IMR-90 (cell line): Measurements from ENCODE around the gene METTL4.

Experiments used
- CTCF ChIP-seq: conservative IDR thresholded peaks from 2 replicates; pipeline ENCODE4 v1.5.1; 2012; ENCODE audit warnings: mild to moderate bottlenecking, low read depth, low read length, improper control_type of control experiment
- ELK1 ChIP-seq: fragments of 150-350 bp; IDR thresholded peaks from 2 replicates; pipeline ENCODE4 v1.6.1; 2016; ENCODE audit warnings: low read depth, mild to moderate bottlenecking, low read length, moderate library complexity, borderline replicate concordance
- MAFK ChIP-seq: IDR thresholded peaks from 2 replicates; pipeline ENCODE4 v1.6.1; 2012; ENCODE audit warnings: low read depth, low read length, improper control_type of control experiment
- RAD21 ChIP-seq: IDR thresholded peaks from 2 replicates; pipeline ENCODE4 v1.6.1; 2012; ENCODE audit warnings: low read length, improper control_type of control experiment
- RFX5 ChIP-seq: IDR thresholded peaks from 2 replicates; pipeline ENCODE4 v1.8.0; 2012; ENCODE audit warnings: low read depth, mild to moderate bottlenecking, low read length, moderate library complexity
- SMC3 ChIP-seq: fragments of 150-350 bp; IDR thresholded peaks from 2 replicates; pipeline ENCODE4 v1.6.1; 2016; ENCODE audit warnings: low read depth, mild to moderate bottlenecking, antibody characterized with exemption, low read length, moderate library complexity

DNA sequence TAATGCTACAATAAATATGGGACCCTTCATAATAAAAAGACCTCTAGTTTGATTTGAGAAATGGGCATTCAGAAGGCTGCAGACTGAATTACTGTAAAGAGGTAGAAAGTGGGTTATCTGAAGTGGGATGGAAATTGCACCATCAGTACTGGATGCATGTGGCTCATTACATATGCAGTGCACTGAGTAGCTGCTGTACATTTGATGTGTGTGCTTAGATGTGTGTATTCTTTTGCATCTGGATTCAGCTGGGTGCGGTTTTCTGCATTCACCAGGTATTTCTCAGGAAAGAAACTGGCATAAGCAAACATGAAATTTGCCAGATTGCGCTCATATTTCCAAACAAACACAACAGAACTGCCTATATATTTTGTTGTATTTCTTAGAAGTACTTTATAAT is 38.3 kb upstream of the METTL4 start:
- TF ChIP-seq MAFK: no peak
- no peak for TF ChIP-seq CTCF
- TF ChIP-seq RAD21: no peak
- TF ChIP-seq RFX5: no peak
- TF ChIP-seq ELK1: no peak
- TF ChIP-seq SMC3: no peak
